GM23338 (cell line): Measurements from ENCODE around the gene SMURF2. TPM values are rescaled to one million over a fixed set of nuclear protein-coding genes. Genes with fewer than 3 reads are reported as not detected.

Experiments
- ATAC-seq: fragments of 200-7000 bp; cut with Tn5 transposase; 3 replicates; pipeline ENCODE4 v1.9.1; 2020
- DNase-seq: peaks from one replicate; pipeline ENCODE4 v3.0.0-alpha.2; 2015; ENCODE audit warnings: low spot score
- H2AFZ ChIP-seq: fragments of 200-600 bp; sonication (generic); 2 replicates; pipeline ENCODE4 v1.8.0; 2016; ENCODE audit warnings: antibody characterized with exemption, mild to moderate bottlenecking, moderate library complexity
- H3F3A ChIP-seq: fragments of 200-600 bp; sonication (generic); replicated peaks from 2 replicates; pipeline ENCODE4 v1.8.0; 2017; ENCODE audit warnings: antibody characterized with exemption, mixed run types, low read depth
- H3K27ac ChIP-seq: fragments of 200-600 bp; sonication (generic); 2 replicates; pipeline ENCODE4 v1.6.1; 2016; ENCODE audit warnings: low read depth
- H3K27me3 ChIP-seq: fragments of 200-600 bp; sonication (generic); 2 replicates; pipeline ENCODE4 v1.8.0; 2016; ENCODE audit warnings: mild to moderate bottlenecking, mixed run types, moderate library complexity; ENCODE audit not compliant: insufficient read depth
- H3K36me3 ChIP-seq: fragments of 200-600 bp; sonication (generic); 2 replicates; pipeline ENCODE4 v1.8.0; 2016; ENCODE audit warnings: mild to moderate bottlenecking; ENCODE audit not compliant: insufficient read depth
- H3K4me1 ChIP-seq: fragments of 200-600 bp; sonication (generic); 2 replicates; pipeline ENCODE4 v1.8.0; 2016; ENCODE audit warnings: mild to moderate bottlenecking, moderate library complexity; ENCODE audit not compliant: insufficient read depth
- H3K4me2 ChIP-seq: fragments of 200-600 bp; sonication (generic); 2 replicates; pipeline ENCODE4 v1.7.1; 2017; ENCODE audit warnings: mixed run types
- H3K4me3 ChIP-seq: fragments of 200-600 bp; sonication (generic); 2 replicates; pipeline ENCODE4 v1.6.1; 2016; ENCODE audit warnings: mixed run types
- H3K79me2 ChIP-seq: fragments of 200-600 bp; sonication (generic); replicated peaks from 2 replicates; pipeline ENCODE4 v1.8.0; 2017; ENCODE audit warnings: mild to moderate bottlenecking; ENCODE audit not compliant: insufficient read depth
- H3K9me2 ChIP-seq: fragments of 200-600 bp; sonication (generic); 2 replicates; pipeline ENCODE4 v1.8.0; 2017; ENCODE audit not compliant: insufficient read depth
- H4K20me1 ChIP-seq: fragments of 200-600 bp; sonication (generic); replicated peaks from 2 replicates; pipeline ENCODE4 v1.8.0; 2017; ENCODE audit warnings: mild to moderate bottlenecking; ENCODE audit not compliant: insufficient read depth
- H3K27ac Mint-ChIP-seq: 2 replicates; pipeline ENCODE4 v1.8.0; 2020; ENCODE audit warnings: inconsistent platforms, mild to moderate bottlenecking, moderate library complexity, mixed read lengths
- H3K27me3 Mint-ChIP-seq: 3 replicates; pipeline ENCODE4 v1.8.0; 2022; ENCODE audit warnings: low read depth, mild to moderate bottlenecking, moderate library complexity, mixed read lengths, inconsistent platforms; ENCODE audit not compliant: insufficient read depth, poor library complexity
- H3K36me3 Mint-ChIP-seq: 3 replicates; pipeline ENCODE4 v1.8.0; 2021; ENCODE audit warnings: low read depth, mild to moderate bottlenecking, inconsistent platforms, moderate library complexity, mixed read lengths
- H3K4me1 Mint-ChIP-seq: 3 replicates; pipeline ENCODE4 v1.8.0; 2020; ENCODE audit warnings: mild to moderate bottlenecking, inconsistent platforms, mixed read lengths
- H3K4me3 Mint-ChIP-seq: 3 replicates; pipeline ENCODE4 v1.8.0; 2021; ENCODE audit warnings: moderate library complexity, mild to moderate bottlenecking, inconsistent platforms, mixed read lengths
- H3K9me3 Mint-ChIP-seq: 3 replicates; pipeline ENCODE4 v1.8.0; 2020; ENCODE audit warnings: moderate library complexity, mild to moderate bottlenecking, inconsistent platforms, mixed read lengths
- CREB1 ChIP-seq: fragments of 250-450 bp; sonication (Bioruptor Pico); IDR thresholded peaks from 2 replicates; pipeline ENCODE4 v1.5.0; 2020; ENCODE audit warnings: low read depth, mild to moderate bottlenecking, moderate library complexity
- CTCF ChIP-seq, 2 experiments: fragments of 200-600 bp in 1 of 2; sonication (generic) in 1 of 2; conservative IDR thresholded peaks; 2 replicates each; pipeline versions ENCODE4 v1.5.1 to v1.6.1; 2016 to 2017; ENCODE audit warnings: antibody characterized with exemption in 2 of 2, low read depth in 2 of 2, mild to moderate bottlenecking in 2 of 2, moderate library complexity in 1 of 2
- EZH2 ChIP-seq: fragments of 200-600 bp; sonication (generic); IDR thresholded peaks from one replicate; pipeline ENCODE4 v1.8.0; 2017; ENCODE audit warnings: antibody characterized with exemption, mild to moderate bottlenecking, low read depth; ENCODE audit not compliant: unreplicated experiment
- EZH2phosphoT487 ChIP-seq: fragments of 200-600 bp; sonication (generic); IDR thresholded peaks from one replicate; pipeline ENCODE4 v1.8.1; 2018; ENCODE audit warnings: antibody characterized with exemption; ENCODE audit not compliant: unreplicated experiment
- JUNB ChIP-seq: IDR thresholded peaks from one replicate; pipeline ENCODE4 v1.6.1; 2016; ENCODE audit warnings: antibody characterized with exemption; ENCODE audit not compliant: unreplicated experiment
- NANOG ChIP-seq: IDR thresholded peaks from 2 replicates; pipeline ENCODE4 v1.6.1; 2016; ENCODE audit warnings: antibody characterized with exemption, borderline replicate concordance
- POLR2AphosphoS5 ChIP-seq: IDR thresholded peaks from 2 replicates; pipeline ENCODE4 v1.6.1; 2016; ENCODE audit warnings: antibody characterized with exemption, low read depth
- STAT1 ChIP-seq: IDR thresholded peaks from one replicate; pipeline ENCODE4 v1.6.1; 2016; ENCODE audit warnings: antibody characterized with exemption; ENCODE audit not compliant: unreplicated experiment
- ZNF114 ChIP-seq: fragments of 250-450 bp; sonication (Bioruptor Pico); IDR thresholded peaks from 2 replicates; pipeline ENCODE4 v1.5.0; 2020; ENCODE audit warnings: mild to moderate bottlenecking, moderate library complexity
- ZNF331 ChIP-seq: fragments of 250-450 bp; sonication (Bioruptor Pico); IDR thresholded peaks from 2 replicates; pipeline ENCODE4 v1.5.0; 2020; ENCODE audit warnings: low read depth, mild to moderate bottlenecking, moderate library complexity
- polyA plus RNA-seq: library from polyadenylated mRNA; unstranded; fragments of >200 nt; fragmentation: Nextera tagmentation; extraction: Ambion mirVana; gene quantifications from 2 replicates; pipeline ENCODE4 v1.2.1, GENCODE V29; 2016
- total RNA-seq: library from RNA; depleted of rRNA; stranded (reverse); fragments of >200 nt; shearing (Covaris generic); gene quantifications from 2 replicates; pipeline ENCODE4 v1.2.3, GENCODE V29; 2014
- TF ChIP-seq, protein P1 (sequence below): IDR thresholded peaks from one replicate; pipeline ENCODE4 v1.6.1; 2018; ENCODE audit warnings: antibody characterized with exemption; ENCODE audit not compliant: unreplicated experiment
- TF ChIP-seq, protein P2 (sequence below): IDR thresholded peaks from 2 replicates; pipeline ENCODE4 v1.6.1; 2016; ENCODE audit warnings: antibody characterized with exemption
- TF ChIP-seq, protein P3 (sequence below): fragments of 250-450 bp; sonication (Bioruptor Pico); IDR thresholded peaks from 2 replicates; pipeline ENCODE4 v1.5.0; 2020; ENCODE audit warnings: mild to moderate bottlenecking, moderate library complexity

Gene SMURF2
- total and polyA plus RNA-seq, 2 experiments from 2014 or later: 12.1 to 29.6 TPM

DNA sequence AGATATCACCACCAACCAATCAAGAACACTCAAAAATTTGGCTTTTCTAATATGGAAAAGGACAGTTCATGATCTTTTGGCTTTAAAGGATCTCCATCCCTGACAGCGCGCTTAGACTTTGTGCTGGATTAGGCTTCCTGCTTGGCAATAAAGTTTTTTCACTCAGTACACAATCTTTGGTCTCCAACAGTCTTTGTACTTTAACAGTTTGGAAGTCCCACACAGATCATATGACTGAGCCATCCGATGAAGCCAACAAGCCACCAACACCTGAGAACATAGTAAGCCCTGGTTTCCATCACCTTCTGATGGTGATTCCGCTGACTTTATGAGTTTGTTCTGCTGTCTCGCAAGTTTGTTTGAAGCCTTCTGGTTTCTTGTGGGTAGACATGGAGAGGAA lies 34.3 kb downstream of the SMURF2 start:
- peaks cover 55% of the 10 kb centered on the region for H3K79me2 ChIP-seq
- H3K27me3 Mint-ChIP-seq: no peaks in the 10 kb centered on the region
- H3K27me3 ChIP-seq: no peaks in the 10 kb centered on the region
- H3K27ac Mint-ChIP-seq: no peak overlapping the region
- no peak overlapping the region for H3K4me3 Mint-ChIP-seq
- H2AFZ ChIP-seq: no peak overlapping the region
- H3K36me3 ChIP-seq: no peaks in the 10 kb centered on the region
- H3K4me1 Mint-ChIP-seq: peaks cover 3% of the 10 kb centered on the region; the same call in 2 of the 3 replicates
- H3F3A ChIP-seq: no peaks in the 10 kb centered on the region
- no peak overlapping the region for H3K4me3 ChIP-seq
- DNase-seq: no peak
- H4K20me1 ChIP-seq: peaks cover 30% of the 10 kb centered on the region
- ATAC-seq: no peak
- H3K9me2 ChIP-seq: no peaks in the 10 kb centered on the region
- TF ChIP-seq EZH2 (no peak), ZNF331 (no peak), NANOG (no peak), JUNB (no peak), CREB1 (CRISPR knock-in tag) (no peak), ZNF114 (no peak), STAT1 (no peak), CTCF (conservative IDR thresholded peaks at IDR 0.05; ENCODE audit: low read depth in 2 of 2) (no peak), EZH2phosphoT487 (no peak), POLR2AphosphoS5 (no peak)
- TF ChIP-seq, protein P1, sequence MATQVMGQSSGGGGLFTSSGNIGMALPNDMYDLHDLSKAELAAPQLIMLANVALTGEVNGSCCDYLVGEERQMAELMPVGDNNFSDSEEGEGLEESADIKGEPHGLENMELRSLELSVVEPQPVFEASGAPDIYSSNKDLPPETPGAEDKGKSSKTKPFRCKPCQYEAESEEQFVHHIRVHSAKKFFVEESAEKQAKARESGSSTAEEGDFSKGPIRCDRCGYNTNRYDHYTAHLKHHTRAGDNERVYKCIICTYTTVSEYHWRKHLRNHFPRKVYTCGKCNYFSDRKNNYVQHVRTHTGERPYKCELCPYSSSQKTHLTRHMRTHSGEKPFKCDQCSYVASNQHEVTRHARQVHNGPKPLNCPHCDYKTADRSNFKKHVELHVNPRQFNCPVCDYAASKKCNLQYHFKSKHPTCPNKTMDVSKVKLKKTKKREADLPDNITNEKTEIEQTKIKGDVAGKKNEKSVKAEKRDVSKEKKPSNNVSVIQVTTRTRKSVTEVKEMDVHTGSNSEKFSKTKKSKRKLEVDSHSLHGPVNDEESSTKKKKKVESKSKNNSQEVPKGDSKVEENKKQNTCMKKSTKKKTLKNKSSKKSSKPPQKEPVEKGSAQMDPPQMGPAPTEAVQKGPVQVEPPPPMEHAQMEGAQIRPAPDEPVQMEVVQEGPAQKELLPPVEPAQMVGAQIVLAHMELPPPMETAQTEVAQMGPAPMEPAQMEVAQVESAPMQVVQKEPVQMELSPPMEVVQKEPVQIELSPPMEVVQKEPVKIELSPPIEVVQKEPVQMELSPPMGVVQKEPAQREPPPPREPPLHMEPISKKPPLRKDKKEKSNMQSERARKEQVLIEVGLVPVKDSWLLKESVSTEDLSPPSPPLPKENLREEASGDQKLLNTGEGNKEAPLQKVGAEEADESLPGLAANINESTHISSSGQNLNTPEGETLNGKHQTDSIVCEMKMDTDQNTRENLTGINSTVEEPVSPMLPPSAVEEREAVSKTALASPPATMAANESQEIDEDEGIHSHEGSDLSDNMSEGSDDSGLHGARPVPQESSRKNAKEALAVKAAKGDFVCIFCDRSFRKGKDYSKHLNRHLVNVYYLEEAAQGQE: no peak
- TF ChIP-seq, protein P2, sequence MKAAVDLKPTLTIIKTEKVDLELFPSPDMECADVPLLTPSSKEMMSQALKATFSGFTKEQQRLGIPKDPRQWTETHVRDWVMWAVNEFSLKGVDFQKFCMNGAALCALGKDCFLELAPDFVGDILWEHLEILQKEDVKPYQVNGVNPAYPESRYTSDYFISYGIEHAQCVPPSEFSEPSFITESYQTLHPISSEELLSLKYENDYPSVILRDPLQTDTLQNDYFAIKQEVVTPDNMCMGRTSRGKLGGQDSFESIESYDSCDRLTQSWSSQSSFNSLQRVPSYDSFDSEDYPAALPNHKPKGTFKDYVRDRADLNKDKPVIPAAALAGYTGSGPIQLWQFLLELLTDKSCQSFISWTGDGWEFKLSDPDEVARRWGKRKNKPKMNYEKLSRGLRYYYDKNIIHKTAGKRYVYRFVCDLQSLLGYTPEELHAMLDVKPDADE: no peak
- TF ChIP-seq, protein P3, sequence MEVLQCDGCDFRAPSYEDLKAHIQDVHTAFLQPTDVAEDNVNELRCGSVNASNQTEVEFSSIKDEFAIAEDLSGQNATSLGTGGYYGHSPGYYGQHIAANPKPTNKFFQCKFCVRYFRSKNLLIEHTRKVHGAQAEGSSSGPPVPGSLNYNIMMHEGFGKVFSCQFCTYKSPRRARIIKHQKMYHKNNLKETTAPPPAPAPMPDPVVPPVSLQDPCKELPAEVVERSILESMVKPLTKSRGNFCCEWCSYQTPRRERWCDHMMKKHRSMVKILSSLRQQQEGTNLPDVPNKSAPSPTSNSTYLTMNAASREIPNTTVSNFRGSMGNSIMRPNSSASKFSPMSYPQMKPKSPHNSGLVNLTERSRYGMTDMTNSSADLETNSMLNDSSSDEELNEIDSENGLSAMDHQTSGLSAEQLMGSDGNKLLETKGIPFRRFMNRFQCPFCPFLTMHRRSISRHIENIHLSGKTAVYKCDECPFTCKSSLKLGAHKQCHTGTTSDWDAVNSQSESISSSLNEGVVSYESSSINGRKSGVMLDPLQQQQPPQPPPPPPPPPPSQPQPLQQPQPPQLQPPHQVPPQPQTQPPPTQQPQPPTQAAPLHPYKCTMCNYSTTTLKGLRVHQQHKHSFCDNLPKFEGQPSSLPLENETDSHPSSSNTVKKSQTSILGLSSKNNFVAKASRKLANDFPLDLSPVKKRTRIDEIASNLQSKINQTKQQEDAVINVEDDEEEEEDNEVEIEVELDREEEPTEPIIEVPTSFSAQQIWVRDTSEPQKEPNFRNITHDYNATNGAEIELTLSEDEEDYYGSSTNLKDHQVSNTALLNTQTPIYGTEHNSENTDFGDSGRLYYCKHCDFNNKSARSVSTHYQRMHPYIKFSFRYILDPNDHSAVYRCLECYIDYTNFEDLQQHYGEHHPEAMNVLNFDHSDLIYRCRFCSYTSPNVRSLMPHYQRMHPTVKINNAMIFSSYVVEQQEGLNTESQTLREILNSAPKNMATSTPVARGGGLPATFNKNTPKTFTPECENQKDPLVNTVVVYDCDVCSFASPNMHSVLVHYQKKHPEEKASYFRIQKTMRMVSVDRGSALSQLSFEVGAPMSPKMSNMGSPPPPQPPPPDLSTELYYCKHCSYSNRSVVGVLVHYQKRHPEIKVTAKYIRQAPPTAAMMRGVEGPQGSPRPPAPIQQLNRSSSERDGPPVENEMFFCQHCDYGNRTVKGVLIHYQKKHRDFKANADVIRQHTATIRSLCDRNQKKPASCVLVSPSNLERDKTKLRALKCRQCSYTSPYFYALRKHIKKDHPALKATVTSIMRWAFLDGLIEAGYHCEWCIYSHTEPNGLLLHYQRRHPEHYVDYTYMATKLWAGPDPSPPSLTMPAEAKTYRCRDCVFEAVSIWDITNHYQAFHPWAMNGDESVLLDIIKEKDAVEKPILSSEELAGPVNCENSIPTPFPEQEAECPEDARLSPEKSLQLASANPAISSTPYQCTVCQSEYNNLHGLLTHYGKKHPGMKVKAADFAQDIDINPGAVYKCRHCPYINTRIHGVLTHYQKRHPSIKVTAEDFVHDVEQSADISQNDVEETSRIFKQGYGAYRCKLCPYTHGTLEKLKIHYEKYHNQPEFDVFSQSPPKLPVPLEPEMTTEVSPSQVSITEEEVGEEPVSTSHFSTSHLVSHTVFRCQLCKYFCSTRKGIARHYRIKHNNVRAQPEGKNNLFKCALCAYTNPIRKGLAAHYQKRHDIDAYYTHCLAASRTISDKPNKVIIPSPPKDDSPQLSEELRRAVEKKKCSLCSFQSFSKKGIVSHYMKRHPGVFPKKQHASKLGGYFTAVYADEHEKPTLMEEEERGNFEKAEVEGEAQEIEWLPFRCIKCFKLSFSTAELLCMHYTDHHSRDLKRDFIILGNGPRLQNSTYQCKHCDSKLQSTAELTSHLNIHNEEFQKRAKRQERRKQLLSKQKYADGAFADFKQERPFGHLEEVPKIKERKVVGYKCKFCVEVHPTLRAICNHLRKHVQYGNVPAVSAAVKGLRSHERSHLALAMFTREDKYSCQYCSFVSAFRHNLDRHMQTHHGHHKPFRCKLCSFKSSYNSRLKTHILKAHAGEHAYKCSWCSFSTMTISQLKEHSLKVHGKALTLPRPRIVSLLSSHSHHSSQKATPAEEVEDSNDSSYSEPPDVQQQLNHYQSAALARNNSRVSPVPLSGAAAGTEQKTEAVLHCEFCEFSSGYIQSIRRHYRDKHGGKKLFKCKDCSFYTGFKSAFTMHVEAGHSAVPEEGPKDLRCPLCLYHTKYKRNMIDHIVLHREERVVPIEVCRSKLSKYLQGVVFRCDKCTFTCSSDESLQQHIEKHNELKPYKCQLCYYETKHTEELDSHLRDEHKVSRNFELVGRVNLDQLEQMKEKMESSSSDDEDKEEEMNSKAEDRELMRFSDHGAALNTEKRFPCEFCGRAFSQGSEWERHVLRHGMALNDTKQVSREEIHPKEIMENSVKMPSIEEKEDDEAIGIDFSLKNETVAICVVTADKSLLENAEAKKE: no peak
- H3K36me3 Mint-ChIP-seq: no peaks in the 10 kb centered on the region
- H3K4me2 ChIP-seq: no peak overlapping the region
- no peaks in the 10 kb centered on the region for H3K4me1 ChIP-seq
- no peak overlapping the region for H3K27ac ChIP-seq
- no peaks in the 10 kb centered on the region for H3K9me3 Mint-ChIP-seq
